ENCODE results near the gene CSF3R.

DNA sequence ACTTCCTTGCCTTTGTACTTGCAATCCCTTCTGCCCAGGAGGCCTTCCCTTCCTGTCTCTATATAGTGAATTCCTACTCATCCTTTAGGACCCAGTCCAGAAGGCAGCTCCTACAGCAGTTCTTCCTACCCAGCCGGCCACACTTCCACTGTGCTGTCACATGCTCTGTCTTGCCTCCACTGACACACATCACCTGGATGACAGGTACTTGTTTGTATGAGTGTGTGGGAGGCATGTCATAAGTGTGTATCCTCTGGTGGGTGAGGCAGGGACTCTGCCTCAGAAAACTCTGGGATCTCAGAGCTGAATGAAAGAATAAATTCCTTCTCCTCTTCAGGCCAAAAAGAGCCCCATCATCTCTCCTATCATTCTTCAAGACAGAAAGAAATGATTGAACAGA, 27.3 kb downstream of the CSF3R start:
- TF ChIP-seq, protein P1, sequence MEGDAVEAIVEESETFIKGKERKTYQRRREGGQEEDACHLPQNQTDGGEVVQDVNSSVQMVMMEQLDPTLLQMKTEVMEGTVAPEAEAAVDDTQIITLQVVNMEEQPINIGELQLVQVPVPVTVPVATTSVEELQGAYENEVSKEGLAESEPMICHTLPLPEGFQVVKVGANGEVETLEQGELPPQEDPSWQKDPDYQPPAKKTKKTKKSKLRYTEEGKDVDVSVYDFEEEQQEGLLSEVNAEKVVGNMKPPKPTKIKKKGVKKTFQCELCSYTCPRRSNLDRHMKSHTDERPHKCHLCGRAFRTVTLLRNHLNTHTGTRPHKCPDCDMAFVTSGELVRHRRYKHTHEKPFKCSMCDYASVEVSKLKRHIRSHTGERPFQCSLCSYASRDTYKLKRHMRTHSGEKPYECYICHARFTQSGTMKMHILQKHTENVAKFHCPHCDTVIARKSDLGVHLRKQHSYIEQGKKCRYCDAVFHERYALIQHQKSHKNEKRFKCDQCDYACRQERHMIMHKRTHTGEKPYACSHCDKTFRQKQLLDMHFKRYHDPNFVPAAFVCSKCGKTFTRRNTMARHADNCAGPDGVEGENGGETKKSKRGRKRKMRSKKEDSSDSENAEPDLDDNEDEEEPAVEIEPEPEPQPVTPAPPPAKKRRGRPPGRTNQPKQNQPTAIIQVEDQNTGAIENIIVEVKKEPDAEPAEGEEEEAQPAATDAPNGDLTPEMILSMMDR (conservative IDR thresholded peaks at IDR 0.05) = no peak
- no peak for TF ChIP-seq ZFX (IDR thresholded peaks at IDR 0.05)
